Esophagus squamous epithelium (tissue), 5 donors: Measurements from ENCODE around the gene TRABD2A. TPM values are rescaled to one million over a fixed set of nuclear protein-coding genes. Genes with fewer than 3 reads are reported as not detected.

Source experiments
- DNase-seq: peaks from one replicate; lab custom pipeline; 2025; lab: John Stamatoyannopoulos, UW
- H3K27ac ChIP-seq, 4 donors: fragments of 200-600 bp; sonication (generic); one replicate each; pipeline ENCODE4 v1.5.1; 2016 to 2019; ENCODE audit warnings: mild to moderate bottlenecking in 1 of 4
- H3K27me3 ChIP-seq, 4 donors: fragments of 200-600 bp; sonication (generic); 1 replicate in 3 of 4; 2 replicates in 1 of 4; pipeline versions ENCODE4 v1.5.1 to v1.6.0; 2017 to 2021; ENCODE audit warnings: antibody characterized with exemption in 1 of 4
- H3K36me3 ChIP-seq, 3 donors: fragments of 200-600 bp; sonication (generic); one replicate each; pipeline ENCODE4 v1.5.1; 2016 to 2019
- H3K4me1 ChIP-seq, 3 donors: fragments of 200-600 bp; sonication (generic); one replicate each; pipeline ENCODE4 v1.5.1; 2017 to 2019
- H3K4me3 ChIP-seq, 4 donors: fragments of 200-600 bp; sonication (generic); 1 replicate in 3 of 4; 2 replicates in 1 of 4; pipeline ENCODE4 v1.5.1; 2016 to 2019; ENCODE audit warnings: mild to moderate bottlenecking in 2 of 4, moderate library complexity in 1 of 4
- H3K9me3 ChIP-seq, 3 donors: fragments of 200-600 bp; sonication (generic); one replicate each; pipeline ENCODE4 v1.5.1; 2016 to 2019
- POLR2A ChIP-seq, 4 donors: fragments of 450-650 bp; IDR thresholded peaks; one replicate each; pipeline ENCODE4 v1.6.1; 2017; ENCODE audit warnings: antibody characterized with exemption in 4 of 4, mild to moderate bottlenecking in 4 of 4, moderate library complexity in 3 of 4
- WGBS, 2 donors: methylation state at CpG; one replicate each; pipeline ENCODE4 v1.1.5; 2018; 5-methylcytosine and 5-hydroxymethylcytosine counted together
- intact Hi-C: fragments of 100-400 bp; cut with DNase I; formaldehyde crosslinking; loops from one replicate; pipeline ENCODE4 v1.15.0; 2022
- total RNA-seq, 4 donors: library from RNA; depleted of rRNA; stranded (reverse); fragments of >200 nt; gene quantifications; one replicate each; pipeline ENCODE4 v1.1.0, GENCODE V29; 2016
- TF ChIP-seq, protein P1 (sequence below), 6 experiments: fragments of 450-650 bp in 4 of 6; fragments of 200-600 bp in 2 of 6; sonication (generic) in 2 of 6; IDR thresholded peaks; one replicate each; pipeline ENCODE4 v1.5.1; 2016 to 2019; ENCODE audit warnings: antibody characterized with exemption in 6 of 6, mild to moderate bottlenecking in 4 of 6, moderate library complexity in 4 of 6
- donor health status: DM: yes; HTN: yes; CAD: no.

The TRABD2A gene
- total RNA-seq, 4 donors from 2014 or later = 0.53 to 1.8 (median 0.76) TPM; not detected in 1

DNA sequence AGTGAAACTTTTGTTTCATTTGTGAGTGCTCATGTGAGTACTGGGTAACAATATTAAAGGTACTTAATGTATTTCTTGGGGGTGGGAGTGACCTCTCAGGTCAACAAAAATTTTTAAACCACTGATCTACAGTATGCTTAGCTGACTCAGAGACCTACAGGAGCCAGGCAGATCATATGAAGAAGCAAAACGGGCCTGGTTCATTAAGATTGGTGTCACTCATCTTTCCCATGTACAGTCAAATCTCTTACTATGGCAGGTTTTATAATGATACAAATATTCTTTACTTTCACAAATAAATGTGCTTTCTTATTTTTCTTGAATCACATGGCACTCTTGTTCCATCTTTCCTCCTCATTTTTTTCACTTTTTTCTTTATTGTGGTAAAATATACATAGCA, 16.9 kb upstream of the TRABD2A start:
- WGBS, 2 donors = 38 to 64% methylated on average over 1 of the region's 1 CpG
- intact Hi-C loops = no loop called here
- TF ChIP-seq, protein P1, sequence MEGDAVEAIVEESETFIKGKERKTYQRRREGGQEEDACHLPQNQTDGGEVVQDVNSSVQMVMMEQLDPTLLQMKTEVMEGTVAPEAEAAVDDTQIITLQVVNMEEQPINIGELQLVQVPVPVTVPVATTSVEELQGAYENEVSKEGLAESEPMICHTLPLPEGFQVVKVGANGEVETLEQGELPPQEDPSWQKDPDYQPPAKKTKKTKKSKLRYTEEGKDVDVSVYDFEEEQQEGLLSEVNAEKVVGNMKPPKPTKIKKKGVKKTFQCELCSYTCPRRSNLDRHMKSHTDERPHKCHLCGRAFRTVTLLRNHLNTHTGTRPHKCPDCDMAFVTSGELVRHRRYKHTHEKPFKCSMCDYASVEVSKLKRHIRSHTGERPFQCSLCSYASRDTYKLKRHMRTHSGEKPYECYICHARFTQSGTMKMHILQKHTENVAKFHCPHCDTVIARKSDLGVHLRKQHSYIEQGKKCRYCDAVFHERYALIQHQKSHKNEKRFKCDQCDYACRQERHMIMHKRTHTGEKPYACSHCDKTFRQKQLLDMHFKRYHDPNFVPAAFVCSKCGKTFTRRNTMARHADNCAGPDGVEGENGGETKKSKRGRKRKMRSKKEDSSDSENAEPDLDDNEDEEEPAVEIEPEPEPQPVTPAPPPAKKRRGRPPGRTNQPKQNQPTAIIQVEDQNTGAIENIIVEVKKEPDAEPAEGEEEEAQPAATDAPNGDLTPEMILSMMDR (IDR thresholded peaks at IDR 0.05) = no peak
- no peak for TF ChIP-seq POLR2A (IDR thresholded peaks at IDR 0.05)
- H3K4me1 ChIP-seq = peaks cover 9 to 39% (median 21%) of the 10 kb centered on the region in 3 donors
- peak overlapping the region in 2 of 4 donors; percentile 61 to 69 for H3K27ac ChIP-seq
- no peak overlapping the region for H3K4me3 ChIP-seq
- H3K36me3 ChIP-seq = no peaks in the 10 kb centered on the region
- no peaks in the 10 kb centered on the region for H3K27me3 ChIP-seq
- no peak for DNase-seq
- H3K9me3 ChIP-seq = no peaks in the 10 kb centered on the region

- TF ChIP-seq, protein P1 (IDR thresholded peaks at IDR 0.05) = no peak
- TF ChIP-seq POLR2A (IDR thresholded peaks at IDR 0.05) = no peak
- H3K4me3 ChIP-seq = no peak overlapping the region
- no peaks in the 10 kb centered on the region for H3K27me3 ChIP-seq
- H3K36me3 ChIP-seq = no peaks in the 10 kb centered on the region
- no peak for DNase-seq
- WGBS, 2 donors = 79 to 94% methylated on average over 2 of the region's 2 CpGs
- no peaks in the 10 kb centered on the region for H3K9me3 ChIP-seq
- H3K4me1 ChIP-seq = peaks cover 9 to 39% (median 21%) of the 10 kb centered on the region in 3 donors
- intact Hi-C loops = no loop called here
- no peak overlapping the region for H3K27ac ChIP-seq
Observed at GRCh38 chr2:84896567-84896966, 15.7 kb upstream of the TRABD2A start.

- Histone ChIP-seq H3K4me1 (peaks cover 9 to 39% (median 21%) of the 10 kb centered on the region in 3 donors), H3K36me3 (no peaks in the 10 kb centered on the region), H3K27me3 (no peaks in the 10 kb centered on the region), H3K27ac (peak overlapping the region in 2 of 4 donors; percentile 24 to 46), H3K9me3 (no peaks in the 10 kb centered on the region), H3K4me3 (no peak overlapping the region)
- 40 to 45% methylated on average over 7 of the region's 7 CpGs for WGBS, 2 donors
- peak in 1 of 4 donors; percentile 28 for TF ChIP-seq POLR2A (IDR thresholded peaks at IDR 0.05)
- TF ChIP-seq, protein P1 (IDR thresholded peaks at IDR 0.05) = no peak
- intact Hi-C loops = no loop called here
- no peak for DNase-seq
Observed at GRCh38 chr2:84894758-84895520, 14.1 kb upstream of the TRABD2A start.

DNA sequence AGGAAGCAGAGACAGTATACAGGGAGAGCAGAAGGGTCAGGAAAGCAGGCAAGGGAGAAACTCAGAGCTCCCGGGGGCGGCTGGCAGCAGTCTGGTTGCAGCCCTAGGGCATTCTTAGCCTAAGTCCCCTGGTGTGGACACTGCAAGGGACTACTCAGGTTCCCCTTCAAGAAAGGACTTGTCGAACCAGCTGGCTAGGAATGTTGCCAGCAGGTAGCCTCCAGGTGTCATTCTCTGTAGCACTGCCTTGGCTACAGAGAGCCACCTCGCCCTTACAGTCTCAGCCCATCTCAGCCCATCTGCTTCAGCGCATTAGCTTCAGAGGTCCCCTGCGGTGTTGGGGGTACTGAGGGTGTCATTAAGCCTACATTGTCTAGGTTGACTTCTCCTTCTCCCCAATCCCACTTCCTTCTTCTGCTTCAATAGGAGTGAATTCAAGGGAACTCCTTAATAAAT, 13.3 kb upstream of the TRABD2A start:
- DNase-seq = no peak
- 47 to 52% methylated on average over 6 of the region's 6 CpGs for WGBS, 2 donors
- Histone ChIP-seq H3K4me1 (peaks cover 13 to 37% (median 21%) of the 10 kb centered on the region in 3 donors), H3K9me3 (no peaks in the 10 kb centered on the region), H3K27ac (peak overlapping the region in 1 of 4 donors; percentile 46), H3K36me3 (no peaks in the 10 kb centered on the region), H3K27me3 (no peaks in the 10 kb centered on the region), H3K4me3 (no peak overlapping the region)
- TF ChIP-seq, protein P1 (IDR thresholded peaks at IDR 0.05) = no peak
- no peak for TF ChIP-seq POLR2A (IDR thresholded peaks at IDR 0.05)
- intact Hi-C loops = no loop called here

GRCh38 chr2:84891355-84892010, 10.6 kb upstream of the TRABD2A start:
- no peak for TF ChIP-seq POLR2A (IDR thresholded peaks at IDR 0.05)
- 84 to 93% methylated on average over 10 to 11 of the region's 12 CpGs for WGBS, 2 donors
- no peak for DNase-seq
- H3K36me3 ChIP-seq = no peaks in the 10 kb centered on the region
- no peaks in the 10 kb centered on the region for H3K9me3 ChIP-seq
- H3K4me1 ChIP-seq = peaks cover 13 to 32% (median 15%) of the 10 kb centered on the region in 3 donors
- H3K4me3 ChIP-seq = no peak overlapping the region
- no peak overlapping the region for H3K27ac ChIP-seq
- no peaks in the 10 kb centered on the region for H3K27me3 ChIP-seq
- intact Hi-C loops = no loop called here
